Stimulated activated CD8-positive, alpha-beta memory T cell treated with anti-CD3 and anti-CD28 coated beads, Interleukin-15, amount 100 ng/mL, for 48 hours (primary cell): Measurements from ENCODE around the gene ZBTB32.

ENCODE experiments used
- DNase-seq, 2 donors: peaks; one replicate each; pipeline ENCODE4 v3.0.0-alpha.2; 2020; ENCODE audit warnings: low read depth in 2 of 2

Gene ZBTB32

DNA sequence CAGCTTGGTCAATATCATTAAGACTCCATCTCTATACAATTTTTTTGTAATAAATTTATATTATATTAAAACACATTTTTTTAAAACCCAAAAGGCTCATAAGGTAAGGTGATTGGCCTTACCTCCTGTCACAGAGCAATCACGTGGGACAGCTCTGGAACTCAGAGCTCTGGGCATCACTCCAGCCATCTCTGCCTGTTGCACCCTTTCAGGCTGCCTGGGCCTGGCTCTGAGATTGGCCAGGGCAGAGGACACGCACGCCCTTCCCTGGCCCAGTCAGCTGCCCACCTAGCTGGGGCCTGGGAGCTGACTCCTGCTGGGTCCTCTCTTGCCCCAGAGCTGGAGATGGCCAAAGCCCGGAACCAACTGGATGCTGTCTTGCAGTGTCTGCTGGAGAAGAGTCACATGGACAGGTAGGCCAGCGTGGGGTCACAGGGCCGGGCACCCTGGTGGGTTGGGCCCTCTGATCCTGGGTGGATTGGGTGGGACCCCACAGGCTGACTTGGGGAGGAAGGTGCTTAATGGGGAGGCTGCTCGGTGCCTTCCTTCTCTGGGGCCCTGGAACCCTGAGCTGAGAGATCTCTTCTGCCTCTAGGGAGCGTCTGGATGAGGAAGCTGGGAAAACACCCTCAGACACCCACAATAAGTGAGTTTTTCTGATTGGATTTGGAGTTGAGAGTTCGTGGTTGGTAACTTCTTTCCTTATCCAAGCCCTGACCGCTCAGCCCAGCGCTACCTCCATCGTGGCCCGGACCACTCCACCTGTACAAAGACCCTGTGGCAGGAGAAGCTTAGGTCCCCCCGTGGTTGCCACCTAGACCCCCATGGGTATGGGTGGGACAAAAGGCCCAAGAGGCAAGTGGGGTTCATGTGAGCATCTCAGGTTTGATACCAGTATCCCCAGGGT is 47.7 kb downstream of the ZBTB32 start:
- no peak for DNase-seq

DNA sequence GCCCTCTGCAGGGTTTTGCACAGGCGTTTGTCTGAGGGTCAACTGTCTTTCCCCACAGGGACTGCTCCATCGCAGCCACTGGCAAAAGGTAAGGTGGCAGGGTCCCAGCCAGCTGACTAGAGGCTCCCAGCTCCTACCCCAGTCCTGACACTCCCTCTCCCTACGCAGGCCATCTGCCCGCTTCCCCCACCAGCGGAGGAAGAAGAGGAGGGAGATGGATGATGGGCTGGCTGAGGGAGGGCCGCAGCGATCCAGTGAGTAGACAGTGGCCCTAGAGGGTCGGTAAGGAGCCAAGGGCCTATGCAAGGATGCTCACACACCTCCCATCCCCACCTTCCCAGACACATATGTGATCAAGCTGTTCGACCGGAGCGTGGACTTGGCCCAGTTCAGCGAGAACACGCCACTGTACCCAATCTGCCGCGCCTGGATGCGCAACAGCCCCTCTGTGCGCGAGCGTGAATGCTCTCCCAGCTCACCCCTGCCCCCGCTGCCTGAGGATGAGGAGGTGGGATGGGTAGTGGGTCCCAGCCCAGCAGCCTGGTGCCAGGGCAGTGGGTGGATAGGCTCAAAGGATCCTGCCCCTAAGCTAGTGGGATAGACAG is 48.5 kb downstream of the ZBTB32 start:
- DNase-seq = no peak

DNA sequence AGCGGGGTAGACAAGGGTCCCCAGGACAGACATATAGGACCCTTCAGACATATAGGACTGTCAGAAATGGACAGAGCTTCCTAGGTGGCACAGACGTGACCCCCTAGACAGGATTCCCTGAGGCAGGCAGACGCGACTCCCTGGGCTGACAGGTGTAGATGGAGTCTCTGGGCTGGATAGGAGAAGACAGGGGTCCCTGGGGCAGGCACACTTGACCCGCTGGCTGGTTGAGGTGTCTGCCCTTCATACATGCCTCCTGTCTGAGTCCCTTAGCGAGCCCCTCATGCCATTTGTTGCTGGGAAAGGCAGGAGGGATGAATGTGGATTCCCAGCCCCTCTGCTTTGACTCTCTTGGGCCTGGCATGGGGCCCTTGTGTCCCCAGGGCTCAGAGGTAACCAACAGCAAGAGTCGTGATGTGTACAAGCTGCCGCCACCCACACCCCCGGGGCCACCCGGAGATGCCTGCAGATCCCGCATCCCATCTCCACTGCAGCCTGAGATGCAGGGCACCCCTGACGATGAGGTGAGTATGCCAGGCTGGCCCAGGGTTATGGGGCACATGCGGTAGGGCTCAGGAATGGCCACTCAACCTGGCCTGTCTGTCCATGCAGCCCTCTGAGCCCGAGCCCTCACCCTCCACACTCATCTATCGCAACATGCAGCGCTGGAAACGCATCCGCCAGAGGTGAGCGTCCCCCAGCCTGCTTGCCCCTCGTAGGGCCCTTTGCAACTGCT is 49.4 kb downstream of the ZBTB32 start:
- no peak for DNase-seq

DNA sequence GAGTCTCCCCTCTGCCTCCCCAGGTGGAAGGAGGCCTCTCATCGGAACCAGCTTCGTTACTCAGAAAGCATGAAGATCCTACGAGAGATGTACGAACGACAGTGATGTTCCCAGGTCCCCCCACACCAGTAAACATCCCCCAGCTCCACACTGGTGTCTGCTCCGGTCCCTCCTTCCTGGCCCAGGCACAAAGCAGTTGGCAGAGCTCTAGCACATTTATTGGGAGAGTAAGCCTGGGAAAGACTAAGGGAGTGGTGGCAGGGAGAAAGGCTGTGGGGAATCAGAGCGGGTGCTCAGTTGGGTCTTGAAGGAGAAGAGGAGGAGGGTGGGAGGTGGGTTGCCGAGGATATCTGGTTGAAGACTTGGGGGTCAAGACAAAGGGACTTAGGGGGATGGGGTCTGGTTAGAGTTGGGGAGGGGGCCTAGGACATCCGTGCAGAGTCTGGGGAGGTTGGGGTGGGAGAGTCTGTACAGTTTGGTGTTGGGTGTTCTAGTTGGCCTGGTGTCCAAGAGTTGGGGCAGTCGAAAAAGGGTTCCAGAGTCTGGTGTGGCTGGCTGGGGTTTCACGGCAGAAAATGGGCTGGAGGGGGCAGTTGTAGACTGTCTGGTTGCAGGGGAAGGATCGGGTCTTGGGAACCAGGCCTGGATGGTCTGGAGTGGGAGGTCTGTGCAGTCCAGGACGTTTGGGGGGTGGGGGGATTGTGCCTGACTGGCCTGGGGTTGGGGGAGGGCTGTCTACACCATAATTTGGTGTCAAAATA is 50.2 kb downstream of the ZBTB32 start:
- DNase-seq = no peak

DNA sequence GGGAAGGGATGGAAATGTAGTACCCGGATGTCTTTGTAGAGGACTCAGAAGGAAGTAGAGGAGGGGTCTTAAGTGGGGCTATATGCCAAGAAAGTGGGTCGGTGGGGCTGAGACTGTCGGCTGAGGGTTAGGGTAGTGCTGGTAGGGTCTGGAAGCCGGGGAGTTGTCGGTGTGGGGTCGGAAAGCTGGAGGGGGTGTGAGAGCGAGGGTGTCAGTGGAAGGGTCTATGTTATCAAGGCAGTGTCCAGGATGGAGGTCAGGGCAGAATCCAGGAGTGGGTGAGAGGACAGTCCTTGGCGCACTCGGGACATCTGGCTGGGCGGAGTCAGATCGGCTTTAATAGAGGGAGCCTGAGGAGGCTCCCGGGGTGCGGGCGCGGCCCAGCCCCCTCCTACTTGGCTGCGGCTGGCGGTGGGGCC is 50.8 kb downstream of the ZBTB32 start:
- DNase-seq = no peak

DNA sequence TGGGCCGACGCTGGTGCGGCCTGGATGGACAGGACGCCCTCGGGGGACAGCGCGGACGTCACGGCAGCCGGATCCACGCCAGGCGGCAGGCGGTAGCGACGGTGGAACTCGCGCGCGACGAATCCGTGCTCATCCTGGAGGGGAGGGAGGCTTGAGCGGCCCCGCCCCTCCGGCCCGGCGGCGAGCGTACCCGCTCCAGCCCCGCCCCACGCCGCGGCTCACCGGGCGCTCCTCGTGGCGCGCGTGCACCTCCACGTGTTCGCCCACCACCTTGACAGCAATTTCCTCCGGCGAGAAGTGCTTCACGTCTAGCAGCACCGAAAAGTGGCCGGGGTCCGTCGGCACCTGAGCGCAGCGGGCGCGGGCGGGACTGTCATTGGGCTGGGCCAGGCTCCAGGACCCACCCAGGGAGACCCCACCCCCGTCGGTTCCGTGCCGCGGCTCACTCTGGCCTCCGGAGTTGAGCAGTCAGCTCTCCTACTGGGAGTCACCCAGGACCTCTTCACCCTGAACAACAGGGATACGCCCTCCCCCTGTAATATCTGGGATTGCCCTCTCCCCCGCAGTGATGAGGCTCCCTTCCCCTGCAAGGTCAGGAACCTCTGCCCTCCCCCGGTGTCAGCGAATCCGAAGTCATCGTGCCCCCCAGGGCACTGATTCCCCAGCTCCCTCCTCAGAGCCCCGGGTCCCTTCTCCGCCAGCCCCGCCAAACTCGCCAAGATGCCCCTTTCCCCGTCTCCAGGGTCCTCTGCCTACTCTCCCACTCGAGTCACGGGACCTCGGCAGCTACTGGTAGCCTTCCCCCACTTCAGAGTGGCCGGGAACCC is 51.4 kb downstream of the ZBTB32 start:
- DNase-seq = peak; percentile 29 to 44

DNA sequence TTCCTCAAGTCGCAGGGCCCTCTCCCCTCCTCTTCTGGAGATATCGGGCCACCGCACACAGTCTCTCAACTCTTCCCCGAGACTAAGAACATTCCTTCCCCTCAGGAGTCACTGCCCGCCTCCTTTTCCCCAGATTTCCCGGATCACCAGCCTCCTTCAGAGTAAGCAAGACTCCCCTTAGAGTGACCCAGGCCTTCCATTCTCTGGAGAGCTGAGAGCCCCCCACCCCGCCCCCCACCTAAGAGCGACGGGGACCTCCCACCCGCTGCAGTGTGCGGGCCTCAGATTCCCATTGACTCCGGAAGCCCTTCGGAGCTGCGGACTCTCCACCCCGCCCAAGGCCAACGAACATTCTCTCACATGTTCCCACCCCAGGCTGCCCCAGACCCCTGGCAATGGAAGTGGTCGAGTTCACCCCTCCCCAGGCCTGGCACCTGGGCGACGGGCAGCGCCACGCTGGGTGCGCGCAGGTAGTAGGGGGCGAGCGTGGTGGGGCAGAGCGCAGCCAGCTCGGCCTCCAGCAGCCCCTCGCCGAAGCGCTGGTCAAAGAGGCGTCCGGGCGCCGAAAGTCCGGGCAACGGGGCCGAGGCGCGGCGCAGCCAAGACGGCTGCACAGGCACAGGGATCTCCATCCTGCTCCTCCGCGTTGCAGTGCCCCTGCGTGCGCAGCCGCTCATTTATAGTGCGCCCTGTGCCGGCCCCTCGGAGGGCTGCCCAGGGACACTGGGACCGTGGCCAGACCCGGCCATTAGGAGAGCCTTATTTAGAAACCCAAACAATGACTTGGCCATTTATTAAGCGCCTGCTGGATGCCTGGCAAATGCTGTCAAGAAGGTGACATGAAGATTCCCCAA is 52.2 kb downstream of the ZBTB32 start, which contains the start of gene HSPB6:
Gene HSPB6, minus strand, starts transcription at position 653 of the 854 bp plus-strand sequence. Its CDS starts 21 bp downstream, at position 632.
- no peak for DNase-seq

DNA sequence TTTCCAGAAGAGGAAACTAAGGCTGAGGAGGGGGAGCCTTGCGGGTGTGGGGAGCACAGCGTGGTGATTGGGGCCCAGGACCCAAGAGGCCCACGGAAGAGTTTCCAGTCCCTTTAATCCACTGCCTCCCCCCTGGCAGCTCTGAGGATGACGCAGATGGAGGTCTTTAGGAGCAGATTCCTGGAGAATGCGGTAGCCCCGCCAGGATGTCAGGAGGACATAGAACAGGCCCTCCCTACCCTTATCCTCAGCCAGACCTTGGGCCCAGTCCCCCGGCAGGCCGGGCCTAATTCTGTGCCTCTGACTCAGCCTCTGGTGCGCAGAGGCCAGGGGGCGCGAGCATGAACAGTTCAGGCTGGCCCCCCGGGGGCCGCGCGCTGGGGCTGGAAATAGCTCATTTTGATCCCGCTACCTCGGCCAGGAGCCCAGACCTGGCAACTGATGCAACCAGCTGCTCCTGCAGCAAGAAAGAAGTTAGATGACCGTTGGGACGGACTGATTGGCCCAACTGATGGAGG is 52.9 kb downstream of the ZBTB32 start:
- no peak for DNase-seq

DNA sequence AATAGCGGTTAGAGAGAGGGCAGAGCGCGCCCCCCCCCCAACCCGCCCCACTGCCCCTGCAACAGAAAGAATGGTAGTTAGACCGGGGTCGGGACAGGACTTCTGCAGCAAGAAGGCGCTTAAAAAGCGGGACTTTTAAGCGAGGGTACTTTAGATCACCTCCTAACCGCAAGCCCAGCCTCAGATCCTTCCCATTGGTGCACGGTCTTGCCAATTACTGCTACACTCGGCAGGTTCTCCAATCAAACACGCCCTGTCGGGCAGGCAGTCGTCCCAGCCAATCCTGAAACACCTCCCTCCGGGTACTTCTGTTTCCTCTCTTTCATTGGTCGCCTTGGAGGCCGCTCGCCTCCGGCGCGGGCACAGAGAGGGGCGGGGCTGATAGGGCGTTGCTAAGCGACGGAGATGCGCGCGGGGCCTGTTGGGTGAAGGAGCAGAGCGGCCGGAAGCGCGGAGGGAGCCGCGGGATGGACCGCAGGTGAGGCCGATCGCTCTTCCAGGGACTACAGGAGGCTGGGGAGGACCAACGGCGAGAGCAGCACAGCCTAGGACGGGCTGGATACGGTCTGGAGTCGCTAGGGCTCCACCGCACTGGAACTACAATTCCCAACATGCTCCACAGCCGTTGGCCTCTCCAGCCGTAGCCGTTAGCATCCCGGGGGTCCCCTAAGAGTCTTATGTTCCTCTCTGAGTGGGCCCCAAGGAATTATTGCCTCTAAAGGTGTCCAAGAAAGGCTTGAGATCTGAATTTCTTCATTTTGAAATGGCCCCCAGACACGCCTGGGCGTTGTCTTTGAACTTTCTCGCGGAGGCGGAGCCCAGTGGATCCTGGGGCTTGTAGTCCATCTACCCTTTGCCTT is 53.6 kb downstream of the ZBTB32 start, which contains the start of gene PROSER3:
Gene PROSER3, plus strand, starts transcription at position 428 of the 860 bp plus-strand sequence. Its CDS starts 40 bp downstream, at position 468.
- DNase-seq = peak; percentile 98

DNA sequence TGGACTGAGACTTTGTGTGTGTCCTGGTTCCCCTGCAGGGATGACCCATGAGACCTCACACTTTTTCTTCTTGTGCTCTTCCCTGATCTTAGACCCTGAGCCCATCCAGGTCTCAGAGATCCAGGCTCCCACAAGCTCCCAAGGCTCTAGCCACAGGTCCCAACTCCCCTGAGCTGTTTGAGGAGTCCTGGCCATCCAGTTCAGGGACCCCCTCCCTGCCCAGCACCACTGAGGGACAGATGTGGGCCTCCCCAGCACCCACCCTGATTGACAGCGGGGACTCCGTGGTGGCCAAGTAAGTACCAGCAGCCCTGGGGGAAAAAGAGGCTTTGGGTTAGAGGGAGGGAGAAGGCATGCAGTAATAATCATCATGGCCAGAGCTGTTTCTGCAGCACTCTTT is 55.3 kb downstream of the ZBTB32 start:
- no peak for DNase-seq

DNA sequence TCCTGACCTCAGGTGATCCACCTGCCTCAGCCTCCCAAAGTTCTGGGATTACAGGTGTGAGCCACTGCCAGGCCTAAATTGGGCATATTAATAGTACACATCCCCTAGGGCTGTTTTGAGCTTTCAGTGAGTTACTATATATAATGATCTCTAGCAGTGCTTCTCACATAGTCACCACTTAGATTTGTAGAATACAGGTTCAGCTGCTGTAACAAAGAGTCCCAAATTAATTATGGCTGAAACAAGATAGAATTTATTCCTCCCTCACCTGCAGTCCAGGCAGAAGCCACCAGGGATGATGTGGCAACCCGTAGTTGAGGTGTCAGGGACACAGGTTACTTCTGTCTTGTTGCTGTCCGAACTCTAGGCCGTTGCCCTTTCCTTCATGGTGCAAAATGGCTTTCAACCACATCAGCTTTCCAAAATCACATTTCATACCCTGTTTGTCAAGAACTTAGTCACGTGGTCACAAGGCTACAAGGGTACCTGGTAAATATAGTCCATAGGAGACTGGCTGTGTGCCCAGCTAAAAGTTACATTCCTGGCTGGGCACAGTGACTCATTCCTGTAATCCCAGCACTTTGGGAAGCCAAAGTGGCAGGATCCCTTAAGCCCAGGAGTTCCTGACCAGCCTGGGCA is 56.5 kb downstream of the ZBTB32 start:
- DNase-seq = no peak

DNA sequence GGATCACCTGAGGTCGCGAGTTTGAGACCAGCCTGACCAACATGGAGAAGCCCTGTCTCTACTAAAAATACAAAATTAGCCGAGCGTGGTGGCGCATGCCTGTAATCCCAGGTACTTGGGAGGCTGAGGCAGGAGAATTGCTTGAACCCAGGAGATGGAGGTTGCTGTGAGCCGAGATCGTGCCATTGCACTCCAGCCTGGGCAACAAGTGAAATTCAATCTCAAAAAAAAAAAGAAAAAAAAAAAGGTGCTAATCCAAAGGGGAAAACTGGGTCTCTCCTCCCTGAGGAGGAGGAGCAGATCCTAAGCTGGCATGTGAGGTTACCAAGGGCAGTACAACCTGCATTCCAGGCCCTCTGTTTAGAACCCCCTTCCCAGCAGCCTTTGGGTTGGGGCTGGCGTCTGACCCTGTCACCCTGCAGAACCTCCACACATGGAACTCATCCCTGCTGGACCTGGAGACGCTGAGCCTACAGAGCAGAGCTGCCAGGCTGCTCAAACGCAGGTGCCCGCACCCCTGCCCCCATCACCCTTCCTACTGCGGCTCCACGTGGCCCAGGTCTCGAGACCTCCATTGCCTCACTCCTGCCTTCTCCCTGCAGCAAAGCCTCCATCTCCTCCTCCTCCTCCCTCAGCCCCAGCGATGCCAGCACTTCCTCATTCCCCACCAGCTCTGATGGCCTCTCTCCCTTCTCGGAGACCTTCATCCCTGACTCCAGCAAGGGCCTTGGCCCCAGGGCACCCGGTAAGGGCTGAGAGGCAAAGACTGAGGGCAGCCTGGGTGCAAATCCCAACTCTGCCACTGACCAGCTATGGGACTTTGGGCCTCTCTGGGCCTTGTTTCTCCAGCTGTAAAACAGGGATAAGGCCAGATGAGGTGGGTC is 60.3 kb downstream of the ZBTB32 start:
- no peak for DNase-seq
